Measurements from ENCODE around the gene CPB2.
A peak's percentile ranks its signal among the peaks of the same experiment; 100 is the strongest.

The CPB2 gene

DNA sequence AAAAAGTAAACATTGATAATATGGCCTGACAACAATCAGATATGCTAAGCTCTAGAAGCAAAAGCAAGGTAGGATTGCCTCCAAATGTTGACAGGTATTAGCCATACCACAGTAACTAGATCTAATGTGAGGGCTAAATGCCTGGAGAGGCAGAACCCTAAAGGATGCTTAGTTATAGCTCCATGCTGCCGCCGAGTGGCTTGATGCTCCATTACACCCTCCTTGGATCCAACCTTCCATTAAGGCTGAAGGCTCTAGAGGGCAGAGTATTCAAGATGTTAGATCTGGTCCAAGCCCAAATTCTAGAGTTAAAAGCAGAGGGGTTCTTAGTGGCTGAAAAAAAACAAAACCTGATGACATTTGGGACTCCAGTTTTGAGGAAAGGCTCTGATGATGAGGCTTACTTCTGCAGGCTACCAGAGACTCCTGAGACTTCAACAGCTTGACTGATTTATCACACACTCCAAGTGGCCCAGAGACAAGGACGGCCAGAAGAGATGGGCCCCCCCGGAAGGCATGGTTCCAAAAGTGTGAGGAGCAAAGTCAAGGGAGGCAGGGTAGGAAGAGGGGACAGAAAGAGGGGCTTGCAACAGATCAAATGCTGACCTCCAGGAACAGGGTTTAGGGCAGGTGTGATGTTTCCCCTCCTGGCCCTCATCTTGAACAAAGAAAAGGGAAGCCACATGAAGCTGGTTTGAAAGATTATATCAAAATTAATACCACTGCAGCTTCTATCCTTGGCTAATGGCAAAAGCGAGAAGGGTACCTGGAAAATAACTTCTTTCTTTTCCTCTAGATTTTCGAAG, 21.9 kb upstream of the CPB2 start:
- DNase-seq: peak; percentile 88

DNA sequence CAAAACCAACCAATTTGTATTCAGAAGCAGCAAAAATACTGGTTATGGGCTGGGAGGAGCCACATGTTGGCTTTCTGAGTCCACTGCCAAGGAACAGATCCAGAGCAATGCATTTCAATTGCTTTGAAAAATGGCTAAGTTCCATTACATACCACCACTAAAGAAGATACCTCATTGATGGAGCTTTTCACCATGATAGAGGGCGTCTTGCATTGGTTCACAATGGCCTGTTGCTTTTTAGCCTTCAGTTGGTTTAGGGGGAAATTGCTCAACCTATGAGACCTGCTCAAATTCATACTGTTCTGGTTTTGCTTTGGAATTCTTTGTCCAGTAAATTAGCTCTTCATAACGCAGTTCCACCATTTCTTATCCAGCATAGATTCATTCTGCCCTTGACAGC, 21.2 kb upstream of the CPB2 start:
- no peak for DNase-seq

DNA sequence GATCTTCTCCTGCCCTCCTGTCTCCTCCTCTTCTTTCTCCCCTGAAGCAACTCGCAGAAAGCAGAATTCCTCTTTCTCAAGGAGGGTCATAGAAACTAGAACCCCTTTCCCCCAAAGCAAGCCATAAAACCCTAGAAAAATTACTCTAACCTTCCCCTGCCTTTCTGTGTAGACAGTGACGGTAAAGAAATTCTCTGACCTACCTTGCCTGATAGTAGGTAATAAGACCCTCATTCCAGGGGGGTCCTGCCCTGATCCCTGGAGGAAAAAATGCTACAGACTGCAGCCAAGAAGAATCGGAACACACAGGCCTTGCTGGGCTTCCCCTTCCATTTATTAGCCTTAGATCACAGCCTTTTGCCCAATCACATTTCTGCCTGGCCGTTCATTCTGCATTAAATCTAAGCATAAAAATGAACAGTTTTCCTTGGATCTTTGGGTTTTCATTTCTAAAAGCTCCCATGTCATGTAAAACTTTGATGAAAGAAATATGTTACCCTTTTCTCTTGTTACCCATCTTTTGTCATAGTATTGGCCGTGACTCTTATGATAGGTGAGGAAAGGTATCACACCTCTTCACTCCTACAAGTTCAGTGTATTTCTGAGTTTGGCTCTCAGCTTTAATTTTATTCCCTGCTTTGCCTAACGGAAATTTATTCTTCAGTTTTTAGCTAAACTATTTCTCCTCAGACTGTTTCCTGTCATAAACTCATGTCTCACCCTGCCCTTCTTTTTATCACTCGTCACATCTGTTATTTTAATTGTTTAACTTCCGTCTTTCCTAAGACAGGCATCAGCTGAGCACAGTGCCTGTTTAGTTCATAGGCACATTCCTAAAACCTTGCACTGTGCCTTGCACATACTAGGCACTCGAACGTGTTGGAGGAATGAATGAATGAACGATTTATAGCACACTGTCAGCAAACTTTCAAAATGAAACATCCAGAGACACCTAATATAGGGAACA, 20.4 kb upstream of the CPB2 start:
- no peak for DNase-seq

DNA sequence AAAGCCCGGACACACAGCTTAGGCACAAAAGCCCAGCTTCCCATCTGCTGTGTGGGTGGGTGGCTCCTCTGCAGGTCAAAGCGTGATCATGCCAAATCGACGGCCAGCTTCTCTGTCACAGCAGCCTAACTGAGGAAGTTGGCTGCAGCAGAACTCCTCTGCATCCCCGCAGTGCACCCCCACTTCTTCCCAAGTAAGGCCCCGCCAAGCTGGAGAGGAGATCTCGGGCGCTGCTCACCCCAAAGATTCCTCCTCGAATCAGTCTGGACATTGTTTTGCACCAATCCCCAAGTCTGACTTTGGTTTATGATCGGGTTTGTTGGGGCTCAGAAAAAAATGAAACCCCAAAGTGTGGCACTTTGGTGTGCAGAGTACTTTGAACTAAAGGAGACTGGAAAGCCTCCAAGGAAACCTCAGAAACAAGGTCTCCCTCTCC, 19.7 kb upstream of the CPB2 start:
- DNase-seq: no peak

DNA sequence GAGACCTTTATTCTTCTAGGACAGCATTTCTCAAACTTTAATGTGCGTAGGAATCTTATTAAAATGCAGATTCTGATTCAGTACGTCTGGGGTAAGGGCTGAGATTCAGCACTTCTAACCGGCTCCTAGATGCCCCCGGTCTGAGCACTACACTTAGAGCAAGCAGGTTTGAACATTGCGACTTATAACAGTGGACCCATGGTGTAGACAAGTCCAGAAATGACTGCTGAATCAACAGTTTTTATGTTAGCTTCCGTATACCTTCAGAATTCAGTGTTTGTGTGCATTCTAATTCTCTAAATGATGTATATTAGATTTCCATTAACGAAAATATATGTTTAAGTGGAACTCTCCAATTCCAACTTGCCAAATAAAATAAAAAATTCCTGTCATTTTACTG, 17.5 kb upstream of the CPB2 start:
- DNase-seq: no peak

DNA sequence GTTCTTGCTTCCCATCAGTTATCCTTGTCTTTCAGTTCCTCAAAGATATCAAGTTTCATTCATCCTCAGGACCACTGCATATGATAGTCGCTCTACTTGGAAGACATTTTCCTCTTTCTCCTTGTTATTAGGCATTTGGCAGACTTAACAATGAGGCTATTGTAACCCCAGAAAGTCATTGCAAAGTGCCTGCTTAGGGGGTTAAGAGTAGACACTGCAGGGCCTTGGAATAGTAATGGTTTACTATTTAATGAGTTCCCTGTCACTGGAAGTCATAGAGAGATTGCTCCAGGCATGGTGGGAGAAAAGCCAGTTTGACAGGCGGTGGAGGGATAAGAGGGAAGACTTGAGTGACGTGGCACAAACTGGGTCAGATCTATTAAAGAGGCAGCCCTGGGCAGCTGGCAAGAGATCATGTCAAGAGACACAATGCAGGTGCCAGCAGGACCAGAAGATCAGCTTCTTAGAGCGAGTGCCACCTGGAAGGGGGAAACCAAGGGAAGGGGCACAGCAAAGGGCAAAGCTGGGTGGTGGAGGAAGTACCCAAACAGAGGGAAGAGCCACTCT, 16.8 kb upstream of the CPB2 start:
- DNase-seq: no peak

DNA sequence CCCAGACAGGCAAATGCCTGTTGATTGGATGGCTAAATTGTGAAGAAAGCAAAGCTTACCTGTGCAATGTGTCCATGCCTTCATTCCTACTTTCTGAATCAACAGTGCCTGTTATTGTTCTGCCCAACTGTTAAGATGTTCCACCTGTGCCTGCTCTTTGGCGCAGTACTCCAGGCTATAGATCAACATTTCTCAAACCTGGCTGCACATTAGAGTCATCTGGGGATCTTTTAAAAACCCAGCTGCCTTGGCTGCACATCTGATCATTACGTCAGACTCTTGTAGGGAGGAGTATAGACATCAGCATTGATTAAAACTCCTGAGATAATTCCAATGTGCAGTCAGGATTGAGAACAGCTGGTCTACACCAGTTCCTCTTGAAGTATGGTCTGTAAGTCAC, 16.2 kb upstream of the CPB2 start:
- peak; percentile 19 for DNase-seq

DNA sequence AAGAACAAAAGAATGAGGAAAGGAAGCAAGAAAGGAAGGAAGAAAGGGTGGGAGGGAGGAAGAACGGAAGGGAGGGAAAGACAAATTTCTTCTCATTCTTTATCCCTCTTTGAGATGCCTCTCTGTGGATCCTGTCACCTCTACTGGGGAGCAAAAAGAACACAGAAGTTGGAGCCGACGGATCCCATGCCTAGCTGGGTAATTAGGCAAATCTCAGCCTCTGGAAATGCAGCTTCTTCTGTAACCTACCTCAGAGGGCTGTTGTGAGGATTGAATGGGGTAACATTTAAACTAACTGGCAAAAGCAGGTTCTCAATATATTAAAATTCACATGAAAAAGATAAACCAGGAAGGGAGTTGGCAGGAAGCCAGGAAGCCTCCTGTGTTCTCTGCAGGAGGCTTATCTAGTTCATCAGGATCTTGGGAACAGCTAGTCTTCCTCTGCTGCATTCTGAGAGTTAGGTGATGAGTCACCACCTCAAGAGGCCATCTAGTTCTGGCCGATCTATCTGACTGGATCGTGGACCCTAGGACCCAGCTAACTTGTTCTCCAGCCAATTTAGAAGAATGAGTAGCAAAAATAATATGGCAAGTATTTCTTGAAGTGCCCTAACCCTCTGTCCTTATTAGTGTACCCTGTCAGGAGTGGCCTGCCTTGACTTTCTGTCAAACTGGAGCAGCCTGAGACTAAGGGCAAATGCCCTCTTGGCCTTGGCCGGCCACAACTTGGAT, 15.2 kb upstream of the CPB2 start:
- peak; percentile 18 for DNase-seq

DNA sequence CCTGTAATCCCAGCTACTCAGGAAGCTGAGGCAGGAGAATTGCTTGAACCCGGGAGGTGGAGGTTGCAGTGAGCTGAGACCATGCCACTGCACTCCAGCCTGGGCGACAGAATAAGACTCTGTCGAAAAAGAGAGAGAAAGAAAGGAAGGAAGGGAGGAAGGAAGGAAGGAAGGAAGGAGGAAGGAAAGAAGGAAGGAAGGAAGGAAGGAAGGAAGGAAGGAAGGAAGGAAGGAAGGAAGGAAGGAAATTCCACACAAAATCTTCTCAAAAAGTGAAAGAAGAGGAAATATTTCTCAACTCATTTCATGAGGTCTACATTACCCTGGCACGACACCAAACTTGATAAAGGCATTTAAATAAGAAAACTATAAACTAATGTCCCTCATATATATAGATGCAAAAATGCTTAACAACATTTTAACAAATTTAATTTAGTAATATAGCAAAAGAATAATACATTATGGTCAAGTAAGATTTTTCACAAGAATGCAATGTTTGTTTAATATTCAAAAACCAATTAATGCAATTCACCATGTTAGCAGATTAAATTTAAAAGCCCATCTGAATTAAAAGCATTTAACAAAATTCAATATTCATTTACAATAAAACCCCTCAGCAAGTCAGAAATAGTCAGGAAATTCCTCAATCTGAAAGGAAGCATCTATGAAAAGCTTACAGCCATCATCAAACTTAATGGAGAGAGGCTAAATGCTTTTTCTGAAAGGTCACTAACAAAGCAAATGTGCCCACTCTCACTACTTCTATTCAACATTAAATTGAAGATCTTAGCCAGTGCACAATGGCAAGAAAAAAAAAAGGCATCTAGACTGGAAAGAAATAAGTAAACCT, 12.0 kb upstream of the CPB2 start:
- DNase-seq: no peak

DNA sequence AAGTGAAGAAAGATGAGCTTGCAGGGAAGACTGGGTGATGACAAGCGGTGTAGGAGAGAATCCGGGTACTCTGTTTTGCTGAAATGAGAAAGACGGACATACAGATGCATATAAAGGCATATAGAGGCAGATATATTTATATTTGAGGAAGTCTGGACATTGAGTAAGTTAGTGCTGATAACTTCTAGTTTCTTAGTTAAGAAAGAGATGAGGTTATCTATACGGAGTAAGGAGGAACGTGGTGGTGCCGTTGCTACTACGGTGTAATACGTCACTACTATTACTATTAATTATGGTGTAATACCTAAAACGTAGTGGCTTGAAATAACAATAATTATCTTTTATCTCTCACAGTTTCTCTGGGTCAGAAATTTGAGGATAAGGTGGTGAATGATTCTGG, 9.8 kb upstream of the CPB2 start:
- no peak for DNase-seq

DNA sequence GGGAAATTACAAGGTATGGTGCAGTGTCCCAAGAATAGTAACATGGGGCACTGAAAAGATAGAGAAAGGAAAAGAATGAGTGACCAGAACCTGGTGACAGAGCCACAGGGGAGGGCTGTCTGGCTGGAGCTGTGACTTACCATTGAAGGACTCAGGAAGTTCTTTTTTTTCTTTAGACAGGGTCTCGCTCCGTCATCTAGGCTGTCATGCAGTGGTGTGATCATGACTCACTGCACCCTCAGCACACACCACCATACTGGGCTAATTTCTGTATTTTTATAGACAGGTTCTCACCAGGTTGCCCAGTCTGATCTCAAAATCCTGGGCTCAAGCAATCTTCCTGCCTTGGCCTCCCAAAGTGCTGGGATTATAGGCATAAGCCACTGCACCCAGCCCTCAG, 8.8 kb upstream of the CPB2 start:
- no peak for DNase-seq

DNA sequence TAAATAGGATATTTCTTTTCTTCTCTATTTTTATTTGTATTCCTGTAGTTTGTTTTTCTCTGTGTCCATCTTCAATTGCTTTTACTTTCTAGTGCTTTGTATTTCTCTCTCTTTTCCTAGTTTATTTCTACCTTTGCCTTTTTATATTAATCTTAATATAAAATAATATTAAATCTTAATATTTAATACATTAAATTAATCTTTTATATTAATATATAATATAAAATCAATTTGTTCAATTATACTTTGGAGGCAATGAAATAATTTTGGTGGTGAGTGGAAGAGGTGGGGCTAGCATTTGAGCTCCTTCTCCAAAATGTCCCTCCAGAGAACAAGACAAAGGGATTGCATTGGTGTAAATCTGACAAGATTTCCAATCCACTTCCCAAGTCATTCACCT, 6.3 kb upstream of the CPB2 start:
- no peak for DNase-seq

DNA sequence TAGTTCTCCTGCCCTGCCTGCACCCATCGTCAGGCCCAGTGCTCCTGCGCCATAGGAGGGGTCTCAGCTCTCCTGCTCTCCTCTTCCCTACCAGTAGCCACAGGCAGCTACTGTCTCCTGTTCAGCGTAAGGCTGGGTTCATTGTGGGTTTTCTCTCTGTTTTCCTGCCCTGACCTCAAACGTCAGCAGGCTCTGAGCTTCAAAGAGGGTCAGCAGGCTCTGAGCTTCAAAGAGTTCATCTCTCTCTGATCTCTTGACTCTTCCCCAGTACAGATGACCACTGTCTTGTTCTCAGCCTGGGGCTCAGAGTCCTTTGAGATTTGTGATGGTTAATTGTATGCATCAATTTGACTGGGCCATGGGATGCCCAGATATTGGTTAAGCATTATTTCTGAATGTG, 4.6 kb upstream of the CPB2 start:
- DNase-seq: no peak

DNA sequence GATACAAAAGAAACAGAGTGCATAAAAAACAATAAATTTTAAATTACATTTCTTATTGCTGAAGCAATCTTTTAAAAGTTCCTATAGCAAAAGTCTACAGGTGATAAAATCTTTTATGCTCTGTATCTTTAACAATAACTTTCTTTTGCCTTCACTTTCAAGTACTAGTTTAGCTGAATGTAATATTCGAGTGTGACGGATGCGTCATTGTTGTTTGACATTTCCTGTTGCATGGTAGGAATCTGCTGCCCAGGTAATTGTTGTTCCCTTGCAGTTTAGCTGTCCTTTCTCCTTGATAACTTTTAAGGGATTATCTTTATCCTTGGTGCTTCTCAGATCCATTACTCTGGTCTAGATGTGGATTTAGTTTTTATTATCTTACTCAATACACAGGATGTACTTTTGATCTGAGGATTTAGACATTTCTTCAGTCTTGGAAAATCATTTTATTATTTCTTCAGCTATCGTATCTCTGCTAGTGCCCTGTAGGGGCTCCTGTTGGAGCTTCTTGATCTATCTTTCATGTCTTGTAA, 2.1 kb upstream of the CPB2 start:
- DNase-seq: no peak

DNA sequence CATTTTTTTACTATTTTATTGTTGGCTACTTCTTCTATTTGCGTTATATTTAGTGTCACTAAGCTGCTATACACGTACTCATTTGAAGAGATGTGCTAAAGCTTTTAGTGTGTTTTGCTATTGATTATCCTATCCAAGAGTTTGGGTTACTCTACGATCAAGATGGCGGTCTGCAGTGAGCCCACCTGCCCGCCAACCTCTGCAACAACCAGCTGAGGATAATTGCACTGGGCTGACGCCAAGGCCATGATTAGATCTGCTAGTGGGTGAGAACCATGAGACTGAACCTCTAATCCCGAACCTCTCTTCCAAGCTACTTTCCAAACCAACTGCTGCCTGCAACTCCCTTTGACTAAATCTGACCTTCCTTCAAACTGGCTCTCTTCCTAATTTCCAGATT, 1.8 kb downstream of the CPB2 start:
- DNase-seq: no peak

DNA sequence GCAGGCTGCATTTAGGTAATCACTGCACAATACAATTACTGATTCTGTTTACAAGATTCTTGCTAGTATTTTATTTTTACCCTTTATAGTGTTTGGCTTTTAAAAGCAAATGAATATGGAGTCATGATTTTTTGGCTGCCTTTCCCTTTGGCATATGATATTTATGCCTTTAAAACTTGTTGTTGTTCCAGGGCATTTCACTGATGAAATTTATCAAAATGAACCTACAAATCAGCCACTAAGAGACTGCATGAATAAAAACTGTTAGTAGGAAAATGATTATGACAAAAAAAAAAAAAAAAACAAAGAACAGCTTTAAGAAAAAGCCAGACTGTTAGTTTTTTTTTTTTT, 2.6 kb downstream of the CPB2 start:
- no peak for DNase-seq

DNA sequence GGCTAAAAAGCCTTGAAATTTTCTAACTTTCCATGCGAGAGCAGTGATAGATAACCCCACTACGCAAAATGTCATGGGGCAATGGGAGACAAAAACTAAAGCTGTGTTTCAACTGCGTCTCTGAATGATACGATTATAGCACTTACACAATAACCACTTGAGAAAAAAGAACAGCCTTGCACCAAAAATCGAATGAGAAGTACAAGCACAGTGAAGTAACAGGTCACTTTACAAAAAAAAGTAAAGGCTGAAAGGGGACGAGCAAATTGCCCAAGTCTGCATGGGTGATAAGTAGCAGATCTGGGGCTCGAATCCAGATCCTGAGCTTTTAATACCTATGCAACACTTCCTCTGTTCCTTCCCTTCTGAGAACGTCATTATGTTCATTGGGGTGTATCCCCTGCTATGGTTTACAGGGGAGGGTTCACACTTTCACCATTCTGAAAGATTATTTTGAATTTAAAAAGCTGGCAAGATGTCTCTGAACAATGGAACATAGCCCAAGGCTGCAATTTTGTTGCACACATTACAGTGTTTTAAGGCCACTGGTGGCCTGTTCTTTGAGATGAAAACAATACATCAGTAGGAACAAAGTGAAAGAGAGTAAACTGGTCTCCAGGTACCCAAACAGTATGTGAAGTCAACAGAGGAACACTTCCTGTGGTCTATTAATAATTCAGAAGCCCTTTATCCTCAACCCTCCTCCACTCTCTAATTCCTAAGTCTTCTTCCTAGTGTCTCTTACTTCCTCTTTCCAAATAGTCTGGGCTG, 3.2 kb downstream of the CPB2 start:
- DNase-seq: no peak

DNA sequence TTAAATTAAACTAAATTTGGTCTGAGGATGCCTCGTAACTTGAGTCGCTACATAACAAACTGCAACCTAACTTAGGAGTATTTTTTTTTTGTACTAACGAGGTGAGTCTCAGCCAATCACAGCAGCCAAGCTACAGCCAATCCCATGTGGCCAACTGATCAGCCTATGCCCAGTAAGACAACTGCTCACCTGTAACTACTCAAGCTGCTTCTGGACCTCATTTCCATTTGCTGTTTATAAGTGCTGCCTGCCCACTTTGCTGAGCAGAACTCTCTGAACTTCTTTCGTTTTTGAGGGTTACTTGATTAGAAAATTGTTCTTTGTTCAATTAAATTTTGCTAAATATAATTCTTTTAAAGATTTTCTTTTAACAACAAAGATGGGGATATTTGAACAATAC, 3.8 kb downstream of the CPB2 start:
- DNase-seq: no peak

DNA sequence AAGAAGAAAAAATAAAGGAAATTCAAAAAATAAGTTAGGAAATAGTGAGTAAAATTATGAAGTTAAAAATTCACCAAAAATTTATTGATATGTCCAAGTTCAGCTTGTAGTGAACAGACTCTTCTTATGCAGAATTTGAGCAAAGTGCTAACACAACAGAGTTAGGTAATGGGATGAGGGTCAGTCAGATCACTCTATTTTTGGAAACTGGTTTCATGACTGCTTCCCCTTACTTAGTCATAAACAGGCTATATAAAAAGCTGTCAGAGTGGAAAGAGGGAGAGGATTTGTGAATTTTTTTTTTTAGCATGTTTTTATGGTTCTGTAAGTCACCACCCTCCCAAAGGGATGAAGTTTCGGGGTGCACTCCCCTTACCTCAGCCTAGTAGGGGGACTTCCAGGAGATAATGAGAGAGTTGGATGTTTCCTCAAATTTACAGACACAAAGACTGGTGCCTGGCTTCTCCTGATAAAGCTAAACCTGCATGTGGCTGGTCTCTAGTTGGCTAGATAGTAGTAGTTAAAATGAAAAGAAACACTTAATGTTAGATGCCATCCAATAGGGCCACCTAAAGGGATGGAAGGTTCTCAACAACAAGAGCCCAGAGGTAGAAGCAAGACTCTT, 4.5 kb downstream of the CPB2 start:
- no peak for DNase-seq

DNA sequence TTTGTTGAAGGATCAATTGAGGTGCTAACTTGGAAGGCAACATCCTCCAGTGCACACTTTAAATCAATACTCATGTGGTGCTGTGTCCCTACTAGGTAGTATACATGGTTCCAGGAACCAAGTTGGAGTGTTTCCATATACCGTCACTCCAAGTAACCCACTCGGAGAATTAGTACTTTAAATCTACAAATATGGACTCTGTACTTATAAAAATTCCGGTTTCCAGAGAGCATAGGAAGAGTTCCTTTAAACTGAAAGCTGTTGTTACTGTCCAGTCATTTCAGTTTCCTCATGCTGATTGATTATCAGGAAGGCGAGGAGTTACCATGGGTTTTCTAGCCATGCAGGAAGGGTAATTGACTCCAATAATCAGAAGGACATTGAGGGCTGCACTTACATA, 7.2 kb downstream of the CPB2 start:
- DNase-seq: no peak

DNA sequence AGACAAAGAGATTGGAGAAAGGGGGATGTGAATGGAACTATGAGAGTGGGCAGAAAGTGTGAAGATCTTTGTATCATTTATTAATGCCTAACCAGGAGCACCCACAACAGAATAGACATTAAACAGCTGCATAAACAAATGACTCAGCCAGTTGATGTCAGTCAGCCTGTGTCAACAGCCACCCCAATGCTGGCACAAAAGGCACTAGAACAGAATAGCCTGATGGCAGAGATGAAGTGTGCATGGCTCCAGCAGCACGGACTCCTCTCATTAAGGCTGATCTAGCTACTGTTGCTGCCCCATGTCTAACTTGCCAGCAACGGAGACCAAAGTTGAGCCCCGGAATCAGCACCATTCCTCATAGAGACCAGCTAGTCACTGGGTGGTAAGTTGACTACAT, 7.8 kb downstream of the CPB2 start:
- DNase-seq: no peak

Data from eye (tissue), 1 donor.